ENCODE data around the gene ANKRD65.
"Not testable (repeated sequence)": the region's sequence is repeated elsewhere in the genome, so short reads cannot be mapped to it uniquely, and the experiment has no call there.

Gene ANKRD65

DNA sequence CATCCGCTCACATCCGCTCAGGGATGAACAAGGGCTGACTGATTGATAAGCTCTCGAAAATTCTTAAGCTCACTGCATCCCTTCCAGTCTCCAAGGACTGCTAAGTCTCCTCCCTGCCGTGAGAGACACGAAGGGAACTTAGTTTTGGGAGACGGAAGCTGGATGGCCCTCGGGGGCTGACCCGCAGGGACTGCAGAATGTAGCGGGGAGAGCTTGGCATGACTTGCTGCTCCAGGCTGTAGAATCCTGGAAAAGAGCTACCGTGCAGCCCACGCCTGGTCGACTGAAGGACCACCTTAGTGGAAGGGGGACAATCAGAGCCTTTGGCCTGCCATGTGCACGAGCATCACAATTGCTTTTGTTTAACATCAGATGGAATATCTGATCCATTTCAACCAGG is 5.3 kb downstream of the ANKRD65 start:
- no peak for FAIRE-seq

GRCh38 chr1:1412311-1412902 is 8.7 kb downstream of the ANKRD65 start:
- not testable (repeated sequence) for FAIRE-seq

- no peak for FAIRE-seq
Observed at GRCh38 chr1:1411626-1412025, 9.4 kb downstream of the ANKRD65 start.

DNA sequence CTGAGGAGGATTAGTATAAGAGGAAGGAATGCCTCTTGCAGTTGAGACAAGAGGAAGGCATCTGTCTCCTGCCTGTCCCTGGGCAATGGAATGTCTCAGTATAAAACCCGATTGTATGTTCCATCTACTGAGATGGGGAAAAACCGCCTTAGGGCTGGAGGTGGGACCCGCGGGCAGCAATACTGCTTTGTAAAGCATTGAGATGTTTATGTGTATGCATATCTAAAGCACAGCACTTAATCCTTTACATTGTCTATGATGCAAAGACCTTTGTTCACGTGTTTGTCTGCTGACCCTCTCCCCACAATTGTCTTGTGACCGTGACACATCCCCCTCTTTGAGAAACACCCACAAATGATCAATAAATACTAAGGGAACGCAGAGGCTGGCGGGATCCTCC is 10.8 kb downstream of the ANKRD65 start:
- FAIRE-seq, result not testable (repeated sequence)

GRCh38 chr1:1407636-1408318 is 13.3 kb downstream of the ANKRD65 start:
- FAIRE-seq, result no peak

DNA sequence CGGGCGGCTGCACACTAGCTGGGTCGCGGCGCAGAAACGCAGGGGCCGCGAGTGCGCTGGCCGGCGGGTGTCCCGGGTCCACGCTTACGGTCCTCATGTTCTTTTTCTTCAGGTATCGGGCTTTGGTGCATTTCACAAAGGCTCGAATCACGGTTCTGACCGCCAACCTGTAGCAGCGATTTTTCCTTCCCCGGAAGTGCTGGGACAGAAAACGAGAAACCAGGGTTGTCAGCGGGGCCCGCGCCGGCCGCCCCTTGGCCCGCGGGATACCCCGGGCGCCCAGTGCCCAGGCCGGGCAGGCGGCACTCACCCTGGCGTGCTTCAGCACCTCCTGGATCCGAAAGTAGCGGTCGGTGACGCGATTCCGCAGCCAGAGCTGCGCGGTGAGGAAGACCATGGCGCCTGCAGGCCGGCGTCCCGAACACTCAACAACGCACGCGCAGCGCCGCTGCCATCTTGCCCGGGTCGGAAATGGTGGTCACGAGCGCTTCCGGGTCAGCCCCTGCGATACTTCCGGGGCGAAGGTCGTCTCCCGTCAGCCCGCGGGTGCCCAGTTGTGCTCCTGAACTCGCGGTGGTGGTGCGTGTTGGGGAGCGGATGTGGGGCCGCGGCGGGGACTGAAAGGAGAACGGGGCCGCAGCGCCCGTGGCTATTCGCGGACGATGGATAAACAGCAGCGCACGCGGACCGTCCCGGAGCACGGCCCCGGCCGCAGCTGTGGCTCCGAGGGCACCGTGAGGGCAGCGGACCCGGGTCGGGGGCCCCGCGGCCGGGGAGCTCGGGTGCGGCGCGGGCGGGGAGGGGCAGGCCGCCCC is 14.0 kb downstream of the ANKRD65 start, which contains the start of gene MRPL20:
TSS of gene MRPL20 (minus strand) at position 473 of the 815 bp plus-strand sequence. CDS start at position 397, 76 bp downstream.
- no peak for FAIRE-seq

DNA sequence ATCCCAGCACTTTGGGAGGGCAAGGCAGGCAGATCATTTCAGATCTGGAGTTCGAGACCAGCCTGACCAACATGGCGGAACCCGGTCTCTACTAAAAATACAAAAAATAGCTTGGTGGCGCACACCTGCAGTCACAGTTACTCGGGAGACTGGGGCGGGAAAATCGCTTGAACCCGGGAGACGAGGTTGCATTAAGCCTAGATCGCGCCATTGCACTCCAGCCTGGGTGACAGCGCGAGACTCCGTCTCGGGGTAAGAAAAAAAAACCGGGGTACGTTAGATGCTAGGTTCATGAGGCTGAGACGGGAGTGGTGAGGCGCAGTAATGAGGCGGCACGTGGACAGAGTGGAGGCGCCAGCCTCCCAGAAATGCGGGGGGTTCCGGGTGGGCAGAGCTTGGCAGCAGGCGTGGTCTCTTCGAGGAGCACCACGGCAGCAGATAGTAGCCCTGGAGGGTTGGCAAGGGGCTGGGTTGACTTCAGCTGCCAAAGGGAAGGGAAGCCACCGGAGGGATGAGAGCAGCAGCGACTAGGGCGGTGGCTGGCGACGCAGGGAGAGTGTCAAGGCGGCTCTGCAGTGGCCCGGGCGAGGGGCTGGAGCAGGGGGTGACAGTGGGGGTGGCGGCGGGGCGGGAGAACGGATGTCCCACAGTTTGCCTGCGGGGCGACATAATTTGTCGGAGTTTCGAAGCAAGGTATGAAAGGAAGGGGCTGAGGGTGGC is 14.8 kb downstream of the ANKRD65 start:
- no peak for FAIRE-seq

GRCh38 chr1:1403653-1404052 is 17.4 kb downstream of the ANKRD65 start:
- FAIRE-seq, result no peak

GRCh38 chr1:1402901-1403392 is 18.1 kb downstream of the ANKRD65 start:
- FAIRE-seq, result not testable (repeated sequence)

DNA sequence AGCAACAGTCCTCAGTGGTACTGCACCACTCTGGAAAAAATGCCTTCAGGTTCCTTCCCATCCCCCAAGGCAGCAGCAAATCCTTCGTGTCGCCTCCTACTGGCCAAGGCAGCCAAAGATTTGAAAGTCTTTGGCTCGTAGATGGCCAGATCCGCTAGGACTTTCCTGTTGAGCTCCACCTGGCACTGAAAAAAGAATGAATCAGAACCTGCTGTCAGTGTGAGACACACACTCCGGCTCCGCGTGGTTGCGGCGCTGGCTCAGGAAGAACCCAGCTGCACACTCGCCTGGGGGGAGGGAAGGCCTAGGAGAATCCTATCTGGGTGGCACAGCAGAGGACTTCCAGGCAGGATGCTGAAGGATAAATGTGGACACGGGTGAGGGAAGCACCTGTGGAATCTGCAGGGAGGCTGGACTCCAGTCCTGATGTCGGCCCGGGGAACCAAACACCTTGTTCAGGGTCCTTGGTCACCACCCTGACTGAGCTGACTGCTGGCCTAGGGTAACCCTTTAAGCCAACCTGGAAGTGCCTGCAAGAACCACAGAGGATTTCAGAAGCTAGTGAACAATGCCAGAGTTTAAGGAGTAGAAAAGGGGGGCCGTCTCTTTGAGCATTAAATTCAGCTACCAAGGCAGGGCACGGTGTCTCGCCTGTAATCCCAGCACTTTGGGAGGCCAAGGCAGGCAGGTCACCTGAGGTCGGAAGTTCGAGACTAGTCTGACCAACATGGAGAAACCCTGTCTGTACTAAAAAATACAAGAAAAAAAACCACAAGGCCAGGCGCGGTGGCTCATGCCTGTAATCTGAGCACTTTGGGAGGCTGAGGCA is 18.8 kb downstream of the ANKRD65 start:
- no peak for FAIRE-seq

DNA sequence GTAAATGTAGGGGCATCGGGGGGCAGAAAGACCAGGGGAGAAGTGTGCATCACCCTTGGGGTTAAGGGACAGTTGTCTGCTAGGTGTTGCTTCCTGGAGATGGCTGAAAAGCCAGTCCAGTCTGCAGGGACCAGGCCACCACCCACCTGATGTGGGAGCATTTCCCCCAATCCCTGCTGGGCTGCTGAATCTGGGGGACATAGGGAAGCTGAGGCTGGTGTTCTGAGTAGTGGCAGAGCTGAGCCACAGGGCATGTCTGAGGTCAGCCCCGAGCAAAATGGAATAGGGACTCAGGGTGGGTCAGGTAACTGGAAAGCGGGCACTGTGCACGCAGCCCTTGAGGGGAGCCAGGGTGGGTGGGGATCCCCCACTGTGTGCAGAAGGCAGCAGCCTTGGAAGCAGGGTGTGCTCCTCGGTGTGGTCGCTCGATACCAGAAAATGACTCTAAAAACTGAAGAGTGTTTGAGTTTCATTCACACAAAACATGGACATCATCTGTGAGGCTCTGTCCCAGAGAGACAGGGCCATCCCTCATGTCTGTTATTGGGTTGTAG is 19.5 kb downstream of the ANKRD65 start:
- FAIRE-seq, result no peak

DNA sequence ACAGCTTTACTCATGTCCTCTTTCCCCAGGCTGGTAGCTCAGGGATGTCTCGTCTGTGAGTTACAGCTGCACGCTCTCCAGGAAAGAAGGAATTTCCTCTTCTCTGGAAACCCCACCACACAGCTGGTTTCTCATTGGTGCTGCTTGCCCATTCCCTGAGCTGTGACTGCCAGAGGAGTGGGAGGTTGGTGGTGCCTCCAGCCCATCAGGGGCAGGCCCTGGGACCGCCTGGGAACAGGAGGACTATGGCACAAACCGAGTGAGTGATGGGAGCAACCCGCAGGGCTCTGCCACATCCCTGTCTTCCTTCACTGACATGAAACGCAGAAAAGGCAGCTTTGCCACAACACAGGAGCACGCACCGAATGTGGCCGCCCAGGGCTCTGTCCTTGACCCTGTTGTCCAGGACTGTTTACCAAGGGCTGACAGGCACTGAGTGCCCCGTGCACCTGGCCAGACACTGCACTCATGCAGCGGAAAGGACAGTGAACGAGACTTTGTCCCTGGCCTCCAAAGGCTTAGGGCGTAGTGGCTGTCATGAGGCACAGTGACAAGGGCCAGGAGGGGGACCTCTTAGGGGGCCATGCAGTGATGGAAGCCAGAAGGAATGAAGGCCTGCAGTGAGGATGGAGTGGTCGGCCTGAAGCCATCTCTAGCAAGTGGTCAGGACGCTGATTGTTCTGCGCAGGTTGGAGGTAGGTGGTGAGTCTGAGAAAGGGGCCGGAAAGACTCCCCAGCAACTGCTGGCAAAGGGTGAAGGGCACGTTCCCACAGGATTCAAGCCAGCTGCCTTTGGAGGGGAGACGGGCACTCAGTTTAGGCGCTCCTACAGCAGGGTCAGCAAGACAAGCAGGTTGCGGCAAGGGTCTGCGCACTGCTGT is 20.3 kb downstream of the ANKRD65 start:
- no peak for FAIRE-seq

GRCh38 chr1:1399872-1400575 is 21.1 kb downstream of the ANKRD65 start:
- no peak for FAIRE-seq

- FAIRE-seq, result no peak
Observed at GRCh38 chr1:1399187-1399871, 21.7 kb downstream of the ANKRD65 start, which contains the start of gene CCNL2. TSS of gene CCNL2 (minus strand) at chr1:1399335. CDS start at chr1:1399306, 29 bp downstream.

GRCh38 chr1:1398677-1399186 is 22.3 kb downstream of the ANKRD65 start:
- no peak for FAIRE-seq

DNA sequence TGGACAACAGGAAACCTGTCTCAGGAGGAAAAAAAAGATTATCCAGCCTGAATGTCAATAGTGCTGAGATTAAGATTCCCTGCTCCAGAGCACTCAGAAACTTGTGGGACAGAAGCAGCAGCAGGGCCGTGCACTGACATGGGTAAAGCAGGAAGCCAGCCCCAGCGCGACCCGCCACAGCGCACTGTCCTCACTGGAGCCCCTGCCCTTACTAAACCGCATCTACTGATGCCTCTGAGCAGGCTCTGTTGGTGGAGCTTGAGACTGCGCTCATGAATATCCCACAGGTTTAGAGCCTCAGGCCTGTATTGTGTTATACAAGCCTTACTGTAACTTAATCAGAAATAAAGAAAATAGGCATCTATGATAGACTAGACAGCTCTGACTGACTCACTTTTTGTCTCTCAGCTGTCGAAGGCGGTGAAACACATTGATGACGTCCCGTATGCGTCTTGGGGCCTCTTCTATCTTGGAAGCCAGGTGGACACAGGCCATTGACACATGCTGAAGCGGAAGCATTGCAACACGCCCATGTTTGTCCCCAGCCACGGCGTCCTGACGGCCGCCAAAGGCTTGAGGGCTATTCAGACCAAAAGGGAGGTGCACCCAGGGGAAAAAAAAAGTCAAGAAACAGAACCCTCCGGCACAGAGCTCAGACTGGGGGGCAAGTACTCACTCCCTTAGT is 23.1 kb downstream of the ANKRD65 start:
- FAIRE-seq, result no peak

- FAIRE-seq, result no peak
Observed at GRCh38 chr1:1395166-1395565, 25.9 kb downstream of the ANKRD65 start.

DNA sequence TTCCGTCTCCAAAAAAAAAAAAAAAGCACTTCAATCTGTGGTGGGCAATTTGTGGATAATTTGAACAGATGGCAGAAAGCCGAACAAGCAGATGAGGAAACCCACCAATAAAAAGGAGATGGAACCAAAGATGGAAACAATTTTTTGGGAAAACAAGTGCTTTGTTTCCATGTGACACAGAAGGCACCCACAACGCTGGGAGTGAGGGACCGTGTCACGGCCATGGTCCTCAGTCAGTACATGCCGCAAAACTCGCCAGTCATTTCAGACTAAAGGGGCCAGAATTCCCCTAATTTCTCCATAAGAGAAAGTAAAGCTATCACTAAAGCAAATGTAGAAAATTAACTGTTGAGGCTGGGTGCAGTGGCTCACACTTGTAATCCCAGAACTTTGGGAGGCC is 27.0 kb downstream of the ANKRD65 start:
- FAIRE-seq, result no peak

Data from colon (tissue), 2 donors.